Measurements from ENCODE around the gene KIF3B.

Gene KIF3B

GRCh38 chr20:32330555-32330897, 53.1 kb downstream of the KIF3B start:
- no peak for DNase-seq (ENCODE audit: low read depth)

- DNase-seq (ENCODE audit: low read depth), result peak; percentile 43
Observed at GRCh38 chr20:32332614-32333013, 55.2 kb downstream of the KIF3B start.

GRCh38 chr20:32333181-32333987, 55.9 kb downstream of the KIF3B start:
- peak; percentile 41 for DNase-seq (ENCODE audit: low read depth)

GRCh38 chr20:32333988-32334885, 56.8 kb downstream of the KIF3B start:
- DNase-seq (ENCODE audit: low read depth), result peak; percentile 72

GRCh38 chr20:32336918-32337347, 59.5 kb downstream of the KIF3B start:
- peak; percentile 56 for DNase-seq (ENCODE audit: low read depth)

- no peak for DNase-seq (ENCODE audit: low read depth)
Observed at GRCh38 chr20:32337937-32338661, 60.6 kb downstream of the KIF3B start.

- DNase-seq (ENCODE audit: low read depth), result no peak
Observed at GRCh38 chr20:32338665-32339064, 61.2 kb downstream of the KIF3B start.

- no peak for DNase-seq (ENCODE audit: low read depth)
Observed at GRCh38 chr20:32339116-32339515, 61.7 kb downstream of the KIF3B start.

- DNase-seq (ENCODE audit: low read depth), result peak; percentile 72
Observed at GRCh38 chr20:32341053-32341452, 63.6 kb downstream of the KIF3B start.

GRCh38 chr20:32343439-32343838, 66.0 kb downstream of the KIF3B start:
- peak; percentile 90 for DNase-seq (ENCODE audit: low read depth)

- DNase-seq (ENCODE audit: low read depth), result no peak
Observed at GRCh38 chr20:32344835-32345506, 67.5 kb downstream of the KIF3B start.

GRCh38 chr20:32348207-32348606, 70.8 kb downstream of the KIF3B start:
- DNase-seq (ENCODE audit: low read depth), result no peak

GRCh38 chr20:32350421-32350820, 73.0 kb downstream of the KIF3B start:
- DNase-seq (ENCODE audit: low read depth), result no peak

GRCh38 chr20:32352121-32352720, 74.8 kb downstream of the KIF3B start:
- no peak for DNase-seq (ENCODE audit: low read depth)

GRCh38 chr20:32353848-32354496, 76.5 kb downstream of the KIF3B start:
- no peak for DNase-seq (ENCODE audit: low read depth)

GRCh38 chr20:32354592-32355416, 77.4 kb downstream of the KIF3B start:
- DNase-seq (ENCODE audit: low read depth), result peak; percentile 78

- no peak for DNase-seq (ENCODE audit: low read depth)
Observed at GRCh38 chr20:32355417-32355841, 78.0 kb downstream of the KIF3B start.

GRCh38 chr20:32355907-32356621, 78.6 kb downstream of the KIF3B start:
- peak; percentile 55 for DNase-seq (ENCODE audit: low read depth)
